ENCODE results near the gene GLIPR2. TPM values are rescaled to one million over a fixed set of nuclear protein-coding genes. Genes with fewer than 3 reads are reported as not detected.
A peak's percentile ranks its signal among the peaks of the same experiment; 100 is the strongest.

Gene GLIPR2
- total and polyA plus RNA-seq, 2 experiments from 2014 or later: 5.1 to 5.7 TPM

- TF ChIP-seq ZNF462 (CRISPR knock-in tag; IDR thresholded peaks at IDR 0.05): no peak
- no peak for TF ChIP-seq ETS1 (IDR thresholded peaks at IDR 0.05)
- TF ChIP-seq ZNF114 (CRISPR knock-in tag; IDR thresholded peaks at IDR 0.05): no peak
- no peak for TF ChIP-seq ZNF331 (CRISPR knock-in tag; IDR thresholded peaks at IDR 0.05; ENCODE audit: low read depth)
Observed at GRCh38 chr9:36118201-36118600, 18.3 kb upstream of the GLIPR2 start (continued).

- no peak overlapping the region for H3K4me3 ChIP-seq
- no peak overlapping the region for H3K4me2 ChIP-seq
Observed at GRCh38 chr9:36118706-36119105, 17.8 kb upstream of the GLIPR2 start.

More at GRCh38 chr9:36118706-36119105, 17.8 kb upstream of the GLIPR2 start:
- peaks cover 2% of the 10 kb centered on the region for H3K27me3 Mint-ChIP-seq (ENCODE audit: insufficient read depth, low read depth, poor library complexity)
- Histone ChIP-seq H3K27me3 (ENCODE audit: insufficient read depth) (no peaks in the 10 kb centered on the region), H3K36me3 (ENCODE audit: insufficient read depth) (no peaks in the 10 kb centered on the region), H3K27ac (ENCODE audit: low read depth) (no peak overlapping the region), H2AFZ (no peak overlapping the region), H3K9me2 (ENCODE audit: insufficient read depth) (no peaks in the 10 kb centered on the region), H4K20me1 (replicated peaks; ENCODE audit: insufficient read depth) (no peaks in the 10 kb centered on the region), H3F3A (replicated peaks; ENCODE audit: low read depth) (no peaks in the 10 kb centered on the region), H3K4me1 (ENCODE audit: insufficient read depth) (0 out of 2 replicates have a peak, but pooled peaks cover 3% of the 10 kb centered on the region), H3K79me2 (replicated peaks; ENCODE audit: insufficient read depth) (no peaks in the 10 kb centered on the region)
- peak overlapping the region; percentile 39; the same call in 1 of the 2 replicates for H3K27ac Mint-ChIP-seq
- TF ChIP-seq CREB1 (CRISPR knock-in tag; IDR thresholded peaks at IDR 0.05; ENCODE audit: low read depth) (no peak), ZNF331 (CRISPR knock-in tag; IDR thresholded peaks at IDR 0.05; ENCODE audit: low read depth) (no peak), REST (IDR thresholded peaks at IDR 0.05; ENCODE audit: unreplicated experiment) (no peak), ZNF114 (CRISPR knock-in tag; IDR thresholded peaks at IDR 0.05) (no peak), NANOG (IDR thresholded peaks at IDR 0.05; ENCODE audit: borderline replicate concordance) (no peak), STAT1 (IDR thresholded peaks at IDR 0.05; ENCODE audit: unreplicated experiment) (no peak), EZH2 (IDR thresholded peaks at IDR 0.05; ENCODE audit: low read depth, unreplicated experiment) (no peak), ETS1 (IDR thresholded peaks at IDR 0.05) (no peak), JUNB (IDR thresholded peaks at IDR 0.05; ENCODE audit: unreplicated experiment) (no peak), EZH2phosphoT487 (IDR thresholded peaks at IDR 0.05; ENCODE audit: unreplicated experiment) (no peak)
- H3K4me1 Mint-ChIP-seq: peaks cover 5% of the 10 kb centered on the region
- no peak for DNase-seq (ENCODE audit: low spot score)
- no peak overlapping the region for H3K4me3 Mint-ChIP-seq
- ATAC-seq: peak; percentile 29; the same call in 1 of the 3 replicates
- H3K9me3 Mint-ChIP-seq: no peaks in the 10 kb centered on the region
- H3K36me3 Mint-ChIP-seq (ENCODE audit: low read depth): no peaks in the 10 kb centered on the region

Measured in GM23338 (cell line).